COLO668 (cell line): ENCODE measurements around the gene SH3GLB2.
A peak's percentile ranks its signal among the peaks of the same experiment; 100 is the strongest.
"Not testable (repeated sequence)": the region's sequence is repeated elsewhere in the genome, so short reads cannot be mapped to it uniquely, and the experiment has no call there.

Experiments
- DNase-seq: peaks from one replicate; lab custom pipeline; 2025; ENCODE audit not compliant: unreplicated experiment; lab: John Stamatoyannopoulos, UW

The SH3GLB2 gene

DNA sequence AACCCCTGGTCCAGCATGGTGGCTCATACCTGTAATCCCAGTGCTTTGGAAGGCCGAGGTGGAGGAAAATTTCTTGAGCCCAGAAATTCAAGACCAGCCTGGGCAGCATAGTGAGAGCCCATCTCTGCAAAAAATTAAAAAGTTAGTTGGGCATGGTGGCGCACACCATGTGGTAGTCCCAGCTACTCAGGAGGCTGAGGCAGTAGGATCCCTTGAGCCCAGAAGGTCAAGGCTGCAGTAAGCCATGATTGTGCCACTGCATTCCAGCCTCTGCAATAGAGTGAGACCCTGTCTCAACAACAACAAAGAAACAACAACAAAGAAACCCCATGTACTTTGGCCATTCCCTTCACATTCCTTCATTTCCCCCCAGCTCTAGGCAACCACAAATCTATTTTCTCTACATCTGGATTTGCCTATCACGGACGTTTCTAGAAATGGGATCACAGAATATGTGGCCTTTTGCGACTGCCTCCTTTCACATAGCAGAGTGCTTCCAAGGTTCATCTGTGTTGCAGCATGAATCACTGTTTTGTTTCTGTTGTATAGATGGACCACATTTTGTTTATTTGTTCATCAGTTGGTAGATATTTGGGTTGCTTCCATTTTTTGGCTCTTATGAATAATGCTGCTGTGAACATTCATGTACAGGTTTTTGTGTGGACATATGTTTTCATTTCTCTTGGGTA, 26.2 kb upstream of the SH3GLB2 start:
- no peak for DNase-seq

DNA sequence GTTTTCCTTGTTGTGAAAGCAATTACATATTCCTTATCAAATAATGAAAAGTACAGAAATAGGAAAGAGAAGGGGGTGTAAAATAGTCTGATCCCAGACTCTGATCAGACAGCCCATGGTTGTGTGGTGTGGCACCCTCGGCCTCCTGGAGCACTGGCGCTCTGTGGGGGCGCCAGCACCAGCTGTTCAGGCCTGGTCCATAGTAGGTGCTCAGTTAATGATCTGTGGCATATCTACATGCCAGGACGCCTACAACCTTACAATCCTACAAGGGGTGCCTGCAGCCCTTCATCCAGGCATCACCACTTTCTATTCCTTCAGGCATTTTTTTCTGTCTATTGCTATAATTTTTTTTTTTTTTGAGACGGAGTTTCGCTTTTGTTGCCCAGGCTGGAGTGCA, 24.9 kb upstream of the SH3GLB2 start:
- DNase-seq: no peak

DNA sequence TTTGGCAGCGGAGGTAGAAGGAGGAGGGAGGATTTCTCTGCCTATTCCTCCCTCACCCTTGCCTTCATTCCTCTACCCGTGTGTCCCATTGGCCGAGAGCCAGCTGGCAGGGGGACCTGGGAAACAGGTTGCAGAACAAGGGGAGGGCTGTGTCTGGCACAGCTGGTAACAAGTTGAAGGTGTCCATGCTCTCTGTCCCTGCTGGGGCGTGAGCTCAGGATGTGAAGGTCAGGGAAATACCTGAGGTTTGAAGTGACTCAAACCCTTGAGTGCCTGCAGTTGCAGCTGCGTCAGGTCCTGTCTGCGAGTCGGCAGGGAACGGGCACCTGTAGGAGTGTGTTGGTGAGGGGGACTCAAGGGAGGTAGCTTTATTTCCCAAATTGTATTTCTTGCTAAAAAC, 24.5 kb upstream of the SH3GLB2 start:
- DNase-seq: peak; percentile 6

DNA sequence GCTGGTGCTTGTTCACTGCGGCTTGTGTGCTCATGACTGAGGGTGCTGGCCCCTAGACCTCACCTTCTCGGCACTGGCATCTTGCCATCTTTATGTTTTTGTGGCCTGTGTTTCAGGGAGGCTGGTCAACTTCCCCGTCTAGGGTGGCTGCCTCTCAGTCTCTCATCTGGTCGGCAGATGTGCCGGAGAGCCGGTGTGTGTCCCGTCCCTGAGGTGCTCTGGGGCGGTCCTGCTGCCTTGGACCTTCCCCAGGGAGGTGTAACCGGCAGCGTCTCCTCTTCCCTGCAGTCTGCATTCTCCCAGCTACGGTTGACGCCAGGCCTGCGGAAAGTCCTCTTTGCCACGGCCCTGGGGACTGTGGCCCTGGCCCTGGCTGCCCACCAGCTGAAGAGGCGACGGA, 13.9 kb upstream of the SH3GLB2 start:
- DNase-seq: no peak

DNA sequence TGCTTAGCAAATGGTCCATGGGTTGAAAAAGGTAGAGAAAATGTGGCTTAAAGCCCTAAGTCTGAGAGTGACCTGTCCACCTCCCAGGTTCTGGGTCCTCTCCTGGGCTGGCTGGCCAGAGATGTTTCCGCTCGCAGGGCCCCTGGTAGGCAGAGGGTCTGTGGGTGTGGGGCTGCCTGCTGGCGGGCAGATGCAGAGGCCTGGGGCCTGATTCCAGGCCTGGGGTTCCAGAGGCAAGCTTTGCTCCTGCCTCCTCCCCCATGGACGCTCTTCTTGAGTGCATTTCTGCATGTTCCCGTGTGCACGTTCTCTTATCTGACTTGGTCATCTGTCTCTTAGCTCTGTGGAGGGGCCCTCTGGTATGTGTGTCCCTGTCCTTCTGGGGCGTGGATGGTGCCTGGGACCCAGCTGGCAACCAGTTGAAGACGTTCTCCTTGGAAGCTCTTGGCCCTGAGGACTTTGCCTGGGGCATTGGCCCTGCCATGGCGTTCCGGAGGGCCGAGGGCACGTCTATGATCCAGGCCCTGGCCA, 12.0 kb upstream of the SH3GLB2 start:
- DNase-seq: no peak

DNA sequence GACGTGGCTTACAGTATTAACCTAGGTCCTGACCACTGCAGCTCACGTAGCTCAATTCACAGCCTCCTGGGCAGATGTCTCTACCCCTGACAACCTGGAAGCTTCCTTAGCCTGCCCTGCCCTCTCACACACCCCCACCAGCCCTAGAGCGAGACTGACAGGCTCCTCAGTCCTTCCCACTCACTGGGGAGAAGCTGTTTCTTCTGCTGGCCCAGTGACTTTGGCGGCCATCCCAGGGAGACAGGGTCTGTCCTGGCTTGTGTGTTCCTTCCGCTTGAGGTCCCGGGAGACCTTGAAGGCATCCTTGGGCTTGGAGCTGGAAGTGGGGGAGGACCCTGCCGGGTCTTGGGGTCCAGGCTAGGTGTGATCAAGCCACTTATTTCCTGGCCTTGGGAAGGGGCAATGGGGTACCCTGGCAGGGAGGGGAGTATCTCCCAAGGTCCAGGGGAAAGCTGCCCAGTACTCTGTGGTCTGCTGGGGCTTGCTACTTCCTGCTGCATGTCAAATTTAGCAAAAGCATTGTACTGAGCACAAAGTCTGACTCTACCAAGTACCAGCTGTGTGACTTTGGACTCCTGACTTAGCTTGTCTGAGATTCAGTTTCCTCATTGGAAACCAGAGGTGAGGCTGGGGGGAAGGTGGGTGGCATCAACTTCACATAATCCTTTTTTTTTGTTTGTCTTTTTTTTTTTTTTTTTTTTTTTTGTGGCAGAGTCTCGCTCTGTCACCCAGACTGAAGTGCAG, 10.2 kb upstream of the SH3GLB2 start:
- DNase-seq: no peak

DNA sequence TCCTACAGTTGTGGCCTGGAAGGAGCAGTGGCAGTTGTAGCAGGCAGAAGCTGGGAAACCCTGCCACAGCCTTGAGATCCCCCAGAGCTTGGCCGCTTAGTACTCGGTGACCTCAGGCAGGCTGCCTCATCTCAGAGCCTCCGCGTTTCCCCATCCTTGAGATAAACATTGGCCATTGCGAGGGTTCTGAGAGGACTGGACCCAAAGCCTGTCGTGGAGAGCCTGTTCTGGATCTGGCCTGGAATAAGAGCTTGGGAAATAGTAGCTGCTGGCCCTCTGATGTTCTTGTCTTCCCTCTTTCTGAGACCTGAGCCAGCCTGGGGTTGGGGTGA, 9.6 kb upstream of the SH3GLB2 start:
- DNase-seq: no peak

DNA sequence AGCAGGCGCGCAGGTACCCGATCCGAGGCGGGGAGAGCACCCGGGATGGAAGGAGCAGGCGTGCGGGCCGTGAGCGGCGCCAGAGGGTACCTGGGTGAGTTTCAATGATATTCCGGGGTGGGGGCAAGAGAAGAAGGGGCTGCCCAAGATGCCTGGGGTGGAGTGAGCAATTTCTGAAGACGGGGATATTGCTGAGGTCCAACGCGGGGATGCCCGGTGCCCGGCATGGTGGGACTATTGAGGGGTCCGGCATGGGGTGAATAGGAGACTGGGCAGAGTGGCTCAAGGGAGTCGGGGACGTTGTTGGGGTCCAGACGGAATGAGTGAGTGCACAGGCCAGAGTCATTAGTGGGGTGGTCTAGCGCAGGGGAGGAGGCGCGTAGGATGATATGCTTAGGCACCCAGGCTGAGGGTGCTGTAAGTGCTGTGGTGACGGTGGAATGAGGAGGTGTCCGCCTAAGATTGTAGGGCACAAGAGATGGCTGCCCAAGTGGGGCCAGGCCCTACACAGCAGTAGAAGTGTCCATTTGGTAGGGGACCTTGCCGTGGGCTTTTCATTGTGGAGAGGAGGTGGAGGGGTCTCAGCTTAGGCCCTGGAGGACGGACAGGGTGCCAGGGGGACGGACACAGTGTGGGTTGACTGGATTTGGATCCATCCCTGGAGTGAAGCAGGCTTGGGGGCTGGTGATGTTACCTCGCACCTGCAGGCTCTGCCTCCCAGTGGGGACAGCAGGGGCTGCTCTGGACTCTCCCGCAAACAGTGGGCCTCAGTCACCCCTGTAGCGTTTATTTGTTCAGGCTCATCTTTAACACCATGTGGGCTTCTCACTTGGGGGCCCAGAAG, 9.0 kb upstream of the SH3GLB2 start:
- no peak for DNase-seq

DNA sequence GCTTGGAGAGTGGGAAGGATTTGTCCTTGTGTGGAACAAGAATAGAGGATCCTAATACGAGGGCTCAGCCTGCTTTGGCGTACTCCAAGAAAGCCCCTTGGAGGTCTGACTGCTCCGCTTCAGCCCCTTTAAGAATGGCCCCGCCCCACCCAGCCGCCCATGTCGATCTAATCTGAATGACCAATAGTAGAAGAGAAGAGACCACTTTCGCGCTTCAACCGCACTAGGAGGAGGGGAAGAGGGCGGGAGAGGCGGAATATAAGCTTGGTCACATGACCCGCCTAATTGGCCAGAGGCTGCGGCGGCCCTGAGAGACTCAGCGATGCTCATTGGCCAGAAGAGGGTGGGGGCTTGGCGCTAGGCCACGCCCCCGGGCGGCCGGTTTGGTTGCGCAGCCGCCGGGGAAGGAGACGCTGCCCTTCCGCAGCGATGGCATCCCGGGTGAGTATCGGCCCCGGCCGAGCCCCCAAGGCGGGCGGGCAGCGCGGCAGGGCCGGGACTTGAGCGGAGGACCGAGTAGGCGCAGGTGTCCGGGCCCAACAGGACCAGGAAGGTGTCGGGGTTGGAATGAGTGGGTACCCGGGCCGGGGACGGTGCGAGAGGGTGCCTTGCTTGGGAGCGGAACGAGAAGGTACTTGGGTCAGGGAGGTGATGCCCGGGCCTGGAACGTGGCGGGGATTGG, 8.3 kb upstream of the SH3GLB2 start, which contains the start of gene MIGA2:
TSS of gene MIGA2 (plus strand) at position 386 of the 682 bp plus-strand sequence. CDS start 3,969 bp downstream, outside the sequence.
- DNase-seq: peak; percentile 98

DNA sequence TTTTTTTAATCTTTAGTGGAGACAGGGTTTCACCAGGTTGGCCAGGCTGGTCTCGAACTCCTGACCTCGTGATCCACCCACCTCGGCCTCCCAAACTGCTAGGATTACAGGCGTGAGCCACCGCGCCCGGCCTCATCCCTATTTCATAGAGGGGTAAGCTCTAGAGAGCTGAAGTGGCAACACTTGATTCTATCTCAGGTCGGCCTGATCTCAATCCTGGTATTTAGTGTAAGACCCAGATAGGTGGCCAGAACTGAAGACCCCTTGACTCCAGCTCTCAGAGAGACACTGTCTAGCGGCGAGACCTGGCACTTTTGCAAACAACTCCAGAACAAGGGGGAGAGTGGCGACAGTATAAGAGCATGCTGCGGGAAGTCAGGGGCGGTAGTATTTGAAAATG, 7.7 kb upstream of the SH3GLB2 start:
- DNase-seq: not testable (repeated sequence)

DNA sequence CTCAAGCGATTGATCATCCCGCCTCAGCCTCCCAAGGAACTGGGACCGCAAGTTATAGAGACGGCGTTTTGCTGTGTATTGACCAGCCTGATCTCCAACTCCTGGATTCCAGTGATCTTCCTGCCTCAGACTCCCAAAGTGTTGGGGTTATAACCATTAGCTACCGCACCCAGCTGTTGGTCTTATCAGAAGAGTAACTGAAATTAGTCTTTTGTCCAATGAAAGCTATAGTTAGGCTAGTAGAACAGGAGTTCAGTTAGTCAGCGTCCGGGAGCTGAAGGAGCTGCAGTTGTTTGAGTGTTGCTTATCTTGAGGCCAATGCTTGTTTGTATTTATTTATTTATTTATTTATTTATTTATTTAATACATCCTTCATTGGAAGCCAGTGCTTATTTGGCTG, 5.1 kb upstream of the SH3GLB2 start:
- no peak for DNase-seq

DNA sequence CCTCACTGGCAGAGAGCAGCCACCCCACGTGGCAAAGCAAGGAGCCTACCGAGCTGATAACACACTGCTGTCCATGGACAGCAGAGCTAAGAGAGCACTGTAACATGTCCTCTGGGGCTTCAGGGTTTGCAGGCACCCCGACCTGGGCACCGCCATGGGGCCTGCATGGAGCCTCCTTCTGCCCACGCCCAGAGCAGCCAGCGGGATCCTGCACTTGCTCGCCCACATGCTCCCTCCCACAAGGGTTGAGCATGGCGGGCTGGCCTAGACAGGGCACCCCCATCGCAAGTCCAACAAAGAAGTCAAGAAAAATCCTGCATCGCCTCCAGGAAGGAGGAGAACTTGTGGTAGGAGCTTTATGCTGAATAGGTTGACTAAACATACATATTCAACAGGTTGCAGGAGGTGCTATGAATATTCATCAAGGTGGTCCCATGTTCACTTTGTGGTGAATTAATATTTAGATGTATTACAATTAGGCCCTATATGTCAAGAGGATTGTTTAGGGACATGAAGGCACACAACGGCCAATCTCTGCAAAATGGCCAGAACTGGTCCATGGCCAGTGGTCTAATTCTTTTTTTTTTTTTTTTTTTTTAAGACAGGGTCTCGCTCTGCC, 4.5 kb upstream of the SH3GLB2 start:
- DNase-seq: no peak

DNA sequence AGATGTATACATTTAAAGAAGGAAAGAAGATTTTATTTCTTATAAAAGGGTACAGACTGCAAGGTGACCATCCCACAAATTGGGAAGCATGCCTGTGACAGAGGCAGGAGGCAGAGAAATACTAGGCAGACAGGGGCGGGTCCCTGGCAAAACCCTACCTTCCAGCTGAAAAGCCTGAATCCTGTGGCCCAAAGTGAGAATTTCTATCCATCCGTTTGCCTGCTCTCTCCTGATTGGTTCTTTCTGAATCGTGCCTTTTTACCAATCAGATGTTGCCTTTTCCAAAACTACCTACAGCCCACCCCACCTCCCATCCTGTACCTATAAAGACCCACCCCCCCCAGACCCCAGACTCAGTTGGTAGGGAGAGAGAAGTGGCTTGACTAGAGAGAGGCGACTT, 3.4 kb upstream of the SH3GLB2 start:
- DNase-seq: no peak

DNA sequence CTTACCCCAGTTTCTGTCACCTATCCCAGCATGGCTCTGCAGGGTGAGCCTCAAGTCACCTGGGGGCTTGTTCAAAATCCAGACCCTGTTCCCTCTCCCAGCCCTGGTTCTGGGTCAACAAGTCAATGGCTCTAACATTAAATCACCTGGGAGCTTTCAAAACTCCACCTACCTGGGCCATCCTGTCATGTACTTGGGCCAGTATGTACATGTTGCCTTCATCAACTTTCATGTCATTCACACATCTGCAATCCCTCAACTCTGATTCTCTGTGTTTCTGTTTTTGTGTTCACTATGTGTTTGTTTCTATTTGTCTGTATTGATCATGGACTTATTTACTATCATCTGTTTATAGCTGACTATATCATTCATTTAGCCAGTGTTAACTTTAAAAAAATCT, 2.1 kb upstream of the SH3GLB2 start:
- no peak for DNase-seq

DNA sequence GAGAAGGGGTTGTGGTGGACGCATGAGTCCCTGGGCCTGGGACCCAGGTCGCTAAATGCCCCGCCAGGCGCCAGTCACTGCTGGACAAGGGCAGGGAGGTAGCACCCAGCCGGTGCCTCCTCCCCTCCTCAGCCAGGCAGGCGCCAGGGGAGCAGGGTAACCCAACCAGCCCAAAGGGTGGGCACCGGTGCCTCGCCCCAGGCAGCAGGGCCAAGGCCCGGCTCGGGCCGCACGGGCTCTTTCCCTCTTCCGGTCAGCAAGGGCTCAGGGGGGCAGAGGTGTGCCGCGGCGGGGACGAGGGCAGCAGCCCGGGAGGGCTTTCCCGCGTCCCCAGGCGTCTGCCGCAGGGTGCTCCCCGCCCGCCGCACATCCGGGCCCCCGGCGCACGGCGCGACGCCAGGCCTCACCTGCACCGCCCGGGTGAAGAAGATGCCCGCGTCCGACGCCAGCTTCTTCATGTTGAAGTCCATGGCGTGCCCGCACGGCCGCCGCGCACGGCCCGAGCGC, 393 bp downstream of the SH3GLB2 start:
- DNase-seq: peak; percentile 84

DNA sequence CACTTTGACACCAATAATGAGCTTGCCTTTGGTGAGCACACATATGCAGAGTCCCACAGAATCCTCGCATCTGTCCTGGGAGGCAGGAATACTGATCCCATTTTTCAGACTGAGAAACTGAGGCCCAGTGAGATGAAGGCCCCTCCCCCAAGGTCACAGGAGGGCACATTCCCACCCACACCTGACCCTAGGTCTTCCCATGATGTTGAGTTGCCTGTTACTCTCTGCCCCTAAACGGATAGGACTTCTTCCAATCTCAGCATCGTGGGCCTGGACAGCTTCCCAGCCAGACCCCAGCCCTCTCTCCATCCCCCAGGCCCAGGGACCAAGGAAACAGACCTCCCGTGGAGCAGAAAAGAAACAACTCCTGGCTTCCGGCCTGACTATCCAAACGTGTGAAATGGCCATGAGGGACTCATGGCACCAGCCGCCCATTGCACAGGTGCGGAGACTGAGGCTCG, 877 bp downstream of the SH3GLB2 start:
- no peak for DNase-seq

DNA sequence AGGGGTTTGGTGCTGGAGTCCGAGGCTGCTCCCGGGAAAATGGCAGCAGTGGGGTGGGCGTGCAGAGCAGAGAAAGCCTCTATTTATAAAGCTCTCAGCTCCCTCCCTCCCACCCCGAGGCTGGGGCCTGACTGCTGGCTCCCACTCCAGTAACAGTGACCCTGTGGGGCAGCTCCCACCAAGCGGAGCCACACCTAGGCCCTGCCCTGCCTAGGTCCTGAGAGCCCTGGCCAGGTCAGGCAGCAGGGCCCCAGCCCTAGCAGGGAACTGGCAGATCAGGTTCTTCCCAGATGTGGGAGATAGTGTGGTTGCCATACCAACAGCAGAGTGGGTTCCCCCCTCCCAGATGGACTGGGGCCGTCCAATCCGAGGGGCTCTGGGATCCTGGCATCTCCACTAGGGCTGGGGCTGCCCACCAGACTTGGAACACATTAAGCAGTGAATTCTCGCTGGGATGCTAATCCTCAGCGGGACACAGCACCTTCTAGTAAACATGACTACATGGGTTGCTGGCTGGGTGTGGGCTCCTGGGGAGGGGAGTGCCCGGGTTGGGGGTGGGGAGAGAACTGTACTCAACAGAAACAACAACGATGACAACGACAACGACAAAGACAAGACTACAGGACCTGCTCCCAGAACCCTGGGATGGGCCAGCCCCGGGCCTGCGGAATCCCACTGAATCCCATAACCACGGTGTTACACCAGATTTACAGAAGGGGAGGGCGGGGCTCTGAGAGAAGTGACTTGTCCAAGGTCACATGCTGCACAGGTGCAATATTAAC, 1.5 kb downstream of the SH3GLB2 start:
- peak; percentile 51 for DNase-seq

DNA sequence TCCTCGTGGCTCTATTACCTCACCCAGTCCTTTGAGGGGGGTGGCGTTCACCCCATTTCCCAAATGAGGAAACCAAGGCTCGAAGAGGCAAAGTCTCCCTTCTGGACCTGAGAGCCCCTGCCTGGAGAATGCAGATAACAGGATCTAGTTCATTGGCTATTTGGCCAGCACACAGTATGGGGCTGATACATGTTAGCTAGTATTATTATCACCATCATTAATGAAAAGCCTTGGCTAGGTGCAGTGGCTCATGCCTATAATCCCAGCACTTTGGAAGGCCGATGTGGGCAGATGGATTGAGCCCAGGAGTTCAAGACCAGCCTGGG, 4.3 kb downstream of the SH3GLB2 start:
- DNase-seq: no peak

DNA sequence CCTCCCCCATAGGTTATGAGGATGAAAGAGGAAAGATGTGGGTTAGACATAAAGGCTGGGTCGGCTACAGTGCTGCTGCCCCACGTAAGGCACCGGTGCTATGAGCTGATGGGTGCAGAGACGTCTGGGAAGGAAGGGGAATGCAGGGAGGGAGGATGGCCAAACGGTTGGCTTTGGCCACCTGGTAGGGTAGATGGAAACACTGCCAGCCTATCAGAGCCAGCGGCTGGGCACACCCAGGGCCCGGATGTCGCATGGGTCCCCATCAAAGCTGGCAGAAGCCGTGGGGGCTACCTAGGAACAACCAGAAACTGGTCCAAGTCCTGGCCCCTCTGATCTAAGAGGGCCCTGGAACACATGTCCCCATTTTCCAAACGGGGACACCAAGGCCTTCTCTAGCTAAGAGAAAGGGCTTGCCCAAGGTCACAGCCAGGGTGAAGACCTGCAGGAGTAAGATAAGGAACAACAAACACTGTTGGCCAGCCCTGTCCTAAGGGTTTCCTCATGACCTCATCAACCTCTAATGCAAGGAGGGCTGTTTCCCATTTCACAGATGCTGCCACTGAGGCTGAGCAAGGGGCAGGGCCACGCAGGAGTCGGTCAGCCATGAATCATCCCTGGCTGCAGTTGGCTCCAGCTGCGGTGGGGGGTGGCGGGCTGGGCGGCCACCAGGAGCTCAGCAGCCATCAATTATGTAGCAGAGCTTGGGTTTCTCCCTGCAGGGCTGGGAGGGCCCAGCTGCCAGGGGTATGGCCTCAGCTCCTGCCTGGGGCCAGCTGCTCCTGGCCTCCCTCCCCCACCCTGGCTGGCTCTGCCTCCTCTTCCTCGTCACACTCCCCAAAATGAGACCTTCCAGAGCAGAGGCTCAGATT, 4.9 kb downstream of the SH3GLB2 start:
- DNase-seq: peak; percentile 91
